Endometrium (tissue), 2 donors: ENCODE results near the gene KRTAP2-2.
"Not testable (repeated sequence)": the region's sequence is repeated elsewhere in the genome, so short reads cannot be mapped to it uniquely, and the experiment has no call there.

ENCODE experiments used
- FAIRE-seq: peaks from 2 replicates; lab custom pipeline; 2012; peaks lifted over from hg19 to GRCh38; lab: Jason Lieb, UNC
- donor health status: control.
- donor health status: control.

Gene KRTAP2-2

GRCh38 chr17:41064301-41064700 is 9.3 kb upstream of the KRTAP2-2 start:
- FAIRE-seq, result no peak

GRCh38 chr17:41063449-41063848 is 8.4 kb upstream of the KRTAP2-2 start:
- FAIRE-seq, result no peak

- FAIRE-seq, result peak; percentile 93
Measured at GRCh38 chr17:41061964-41062363, 6.9 kb upstream of the KRTAP2-2 start.

- FAIRE-seq, result no peak
Measured at GRCh38 chr17:41060052-41060604, 5.1 kb upstream of the KRTAP2-2 start, which contains the start of gene KRTAP2-3. TSS of gene KRTAP2-3 (minus strand) at chr17:41060114. CDS start at chr17:41060050, 64 bp downstream.

GRCh38 chr17:41059276-41060051 is 4.4 kb upstream of the KRTAP2-2 start:
- peak; percentile 57 for FAIRE-seq

GRCh38 chr17:41058741-41059140 is 3.7 kb upstream of the KRTAP2-2 start:
- FAIRE-seq, result no peak

GRCh38 chr17:41057547-41057946 is 2.5 kb upstream of the KRTAP2-2 start:
- no peak for FAIRE-seq

- FAIRE-seq, result not testable (repeated sequence)
Measured at GRCh38 chr17:41054556-41054955, 474 bp downstream of the KRTAP2-2 start.

GRCh38 chr17:41054025-41054424 is 1.0 kb downstream of the KRTAP2-2 start:
- FAIRE-seq, result no peak

GRCh38 chr17:41052566-41052965 is 2.5 kb downstream of the KRTAP2-2 start:
- FAIRE-seq, result no peak

GRCh38 chr17:41049110-41049509 is 5.9 kb downstream of the KRTAP2-2 start:
- FAIRE-seq, result no peak

GRCh38 chr17:41048441-41048840 is 6.6 kb downstream of the KRTAP2-2 start:
- no peak for FAIRE-seq

GRCh38 chr17:41046735-41047465 is 8.1 kb downstream of the KRTAP2-2 start, which contains the start of gene KRTAP2-1:
TSS of gene KRTAP2-1 (minus strand) at chr17:41047316. CDS start at chr17:41047267, 49 bp downstream.
- FAIRE-seq, result not testable (repeated sequence)

- no peak for FAIRE-seq
Measured at GRCh38 chr17:41042953-41043352, 12.1 kb downstream of the KRTAP2-2 start.

- FAIRE-seq, result not testable (repeated sequence)
Measured at GRCh38 chr17:41040783-41041571, 14.1 kb downstream of the KRTAP2-2 start, which contains the start of gene KRTAP1-1. TSS of gene KRTAP1-1 (minus strand) at chr17:41041450. CDS start at chr17:41041397, 53 bp downstream.

GRCh38 chr17:41037853-41038350 is 17.1 kb downstream of the KRTAP2-2 start:
- no peak for FAIRE-seq

- FAIRE-seq, result not testable (repeated sequence)
Measured at GRCh38 chr17:41034346-41034935, 20.6 kb downstream of the KRTAP2-2 start, which contains the start of gene KRTAP1-3. TSS of gene KRTAP1-3 (minus strand) at chr17:41034874. CDS start at chr17:41034821, 53 bp downstream.

- no peak for FAIRE-seq
Measured at GRCh38 chr17:41029633-41030245, 25.3 kb downstream of the KRTAP2-2 start, which contains the start of gene KRTAP1-4. TSS of gene KRTAP1-4 (minus strand) at chr17:41030195. CDS start at chr17:41030078, 117 bp downstream.

GRCh38 chr17:41026715-41027471 is 28.1 kb downstream of the KRTAP2-2 start, which contains the start of gene KRTAP1-5:
TSS of gene KRTAP1-5 (minus strand) at chr17:41027208. CDS start at chr17:41027155, 53 bp downstream.
- peak; percentile 84 for FAIRE-seq

GRCh38 chr17:41024697-41025096 is 30.3 kb downstream of the KRTAP2-2 start:
- no peak for FAIRE-seq
